Stimulated activated CD8-positive, alpha-beta memory T cell treated with anti-CD3 and anti-CD28 coated beads, Interleukin-15, amount 100 ng/mL, for 48 hours (primary cell): ENCODE results near the gene PPM1H.
"Not testable (repeated sequence)": the region's sequence is repeated elsewhere in the genome, so short reads cannot be mapped to it uniquely, and the experiment has no call there.

Experiments
- DNase-seq, 2 donors: peaks; one replicate each; pipeline ENCODE4 v3.0.0-alpha.2; 2020; ENCODE audit warnings: low read depth in 2 of 2

PPM1H gene

GRCh38 chr12:62909340-62909739 is 25.6 kb downstream of the PPM1H start:
- no peak for DNase-seq

GRCh38 chr12:62908674-62909073 is 26.3 kb downstream of the PPM1H start:
- no peak for DNase-seq

GRCh38 chr12:62907561-62907960 is 27.4 kb downstream of the PPM1H start:
- no peak for DNase-seq

- DNase-seq: no peak
Observed at GRCh38 chr12:62907078-62907477, 27.9 kb downstream of the PPM1H start.

- no peak for DNase-seq
Observed at GRCh38 chr12:62903151-62903550, 31.8 kb downstream of the PPM1H start.

- DNase-seq: no peak
Observed at GRCh38 chr12:62900686-62901272, 34.2 kb downstream of the PPM1H start.

- no peak for DNase-seq
Observed at GRCh38 chr12:62899568-62900390, 35.2 kb downstream of the PPM1H start.

- DNase-seq: no peak
Observed at GRCh38 chr12:62898526-62898925, 36.4 kb downstream of the PPM1H start.

- DNase-seq: no peak
Observed at GRCh38 chr12:62895351-62895877, 39.5 kb downstream of the PPM1H start.

- no peak for DNase-seq
Observed at GRCh38 chr12:62893276-62893675, 41.7 kb downstream of the PPM1H start.

- DNase-seq: no peak
Observed at GRCh38 chr12:62891805-62892549, 43.0 kb downstream of the PPM1H start.

- no peak for DNase-seq
Observed at GRCh38 chr12:62888454-62889110, 46.4 kb downstream of the PPM1H start.

- DNase-seq: no peak
Observed at GRCh38 chr12:62886796-62887195, 48.2 kb downstream of the PPM1H start.

GRCh38 chr12:62885242-62885641 is 49.7 kb downstream of the PPM1H start:
- no peak for DNase-seq

- not testable (repeated sequence) for DNase-seq
Observed at GRCh38 chr12:62884832-62885231, 50.1 kb downstream of the PPM1H start.

GRCh38 chr12:62882696-62883095 is 52.3 kb downstream of the PPM1H start:
- no peak for DNase-seq

GRCh38 chr12:62882140-62882539 is 52.8 kb downstream of the PPM1H start:
- DNase-seq: no peak

GRCh38 chr12:62879691-62880090 is 55.3 kb downstream of the PPM1H start:
- no peak for DNase-seq

- not testable (repeated sequence) for DNase-seq
Observed at GRCh38 chr12:62879228-62879627, 55.7 kb downstream of the PPM1H start.

GRCh38 chr12:62878211-62878610 is 56.7 kb downstream of the PPM1H start:
- DNase-seq: no peak

GRCh38 chr12:62876938-62877548 is 57.9 kb downstream of the PPM1H start:
- no peak for DNase-seq
